ENCODE results near the gene PNPLA3.

Gene PNPLA3

DNA sequence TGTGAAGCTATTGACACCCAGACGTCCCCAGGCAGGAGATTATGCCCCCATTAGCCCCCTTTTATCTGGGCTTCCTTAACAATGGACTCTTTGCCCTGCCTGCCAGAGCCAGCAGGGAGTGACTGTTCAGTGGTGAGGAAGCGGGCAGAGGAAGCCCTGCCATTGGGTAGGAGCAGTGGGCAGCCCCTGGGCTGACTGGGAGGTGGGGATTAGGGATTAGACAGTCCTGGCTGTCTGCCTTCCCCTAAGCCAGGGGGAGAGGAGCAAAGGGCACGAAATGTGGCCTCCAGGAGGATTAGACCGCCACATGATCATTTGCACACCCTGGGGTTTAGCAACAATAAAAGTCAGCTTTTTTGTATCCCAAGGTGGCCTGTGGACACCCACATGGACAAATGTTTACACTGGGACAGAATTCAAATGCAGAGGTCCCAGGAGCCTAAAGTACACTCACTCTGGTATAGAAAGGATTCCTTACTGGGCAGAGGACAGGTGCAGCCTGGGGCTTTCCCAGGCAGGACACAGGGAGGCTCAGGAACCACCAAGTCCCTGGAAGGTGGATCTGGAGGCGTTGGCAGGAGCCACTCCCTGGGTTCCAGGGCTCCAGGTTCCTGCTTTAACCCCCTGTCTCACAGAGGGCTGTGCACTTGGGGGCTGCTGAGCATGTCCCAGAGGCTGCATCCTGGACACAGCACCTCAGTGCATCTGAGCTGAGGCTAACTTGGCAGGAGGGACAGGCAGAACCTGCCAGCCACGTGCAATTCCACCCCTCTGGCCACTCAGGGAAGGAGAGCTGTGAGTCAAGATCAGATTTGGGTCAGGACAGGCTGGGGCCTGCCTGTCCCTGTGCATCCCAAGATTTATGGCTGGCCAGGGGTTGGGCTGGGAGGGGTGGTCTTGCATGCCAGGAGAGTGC, 2.1 kb downstream of the PNPLA3 start:
- DNase-seq, result no peak

GRCh38 chr22:43926349-43926710, 2.7 kb downstream of the PNPLA3 start:
- no peak for DNase-seq

GRCh38 chr22:43928468-43928867, 4.9 kb downstream of the PNPLA3 start:
- no peak for DNase-seq

- DNase-seq, result no peak
Measured at GRCh38 chr22:43928908-43929307, 5.3 kb downstream of the PNPLA3 start.

DNA sequence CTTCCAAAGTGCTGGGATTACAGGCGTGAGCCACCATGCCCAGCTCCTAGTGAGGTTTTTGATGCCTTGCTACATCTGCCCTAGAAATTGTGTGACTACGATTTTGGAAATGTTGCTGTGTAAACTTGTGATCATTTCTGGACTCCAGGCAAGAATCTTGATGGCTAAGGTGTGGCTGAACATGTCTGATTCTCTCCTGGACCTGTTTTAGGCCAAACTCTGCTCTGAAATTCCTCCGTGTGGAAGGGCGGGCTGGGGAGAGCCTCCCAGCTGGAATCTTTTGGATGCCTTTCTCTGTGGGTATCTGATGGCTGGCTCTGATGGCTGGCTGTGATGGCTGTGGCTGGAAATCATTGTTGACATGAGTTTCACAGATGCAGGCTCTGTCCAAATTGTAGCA, 8.2 kb downstream of the PNPLA3 start:
- no peak for DNase-seq

GRCh38 chr22:43941449-43941848, 17.8 kb downstream of the PNPLA3 start:
- no peak for DNase-seq

DNA sequence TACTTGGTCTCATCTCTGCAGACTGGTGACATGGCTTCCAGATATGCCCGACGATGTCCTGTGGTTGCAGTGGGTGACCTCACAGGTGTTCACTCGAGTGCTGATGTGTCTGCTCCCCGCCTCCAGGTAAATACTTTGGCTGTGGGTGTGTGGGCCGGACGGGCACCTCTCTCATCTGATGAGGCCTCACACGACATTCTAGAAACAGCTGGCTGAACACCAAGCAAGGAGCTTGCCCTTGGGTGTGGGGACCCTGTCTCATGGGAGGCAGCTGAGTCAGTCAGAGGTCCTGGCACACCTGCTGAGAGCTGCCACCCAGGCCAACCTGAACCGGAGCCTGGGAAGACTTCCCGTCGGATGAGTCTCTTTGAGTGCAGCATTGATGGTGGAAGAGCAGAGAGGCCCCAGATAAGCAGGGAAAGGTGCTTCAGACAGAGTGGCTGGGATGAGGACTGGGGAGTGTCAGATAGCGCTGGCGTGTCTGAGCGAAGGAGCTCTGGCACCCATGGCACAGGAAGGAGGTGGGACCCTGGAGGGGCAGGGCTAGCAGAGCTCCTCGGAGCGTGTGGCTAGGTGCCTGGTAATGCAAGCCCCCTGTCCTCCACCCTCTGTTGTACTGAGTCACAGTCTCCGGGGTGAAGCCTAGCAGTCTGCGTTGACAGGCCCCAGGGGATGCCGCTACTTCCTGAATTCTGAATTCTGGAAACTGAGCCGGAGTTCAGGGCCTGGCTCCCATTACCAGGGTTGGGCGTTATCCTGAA, 21.2 kb downstream of the PNPLA3 start:
- DNase-seq, result no peak

DNA sequence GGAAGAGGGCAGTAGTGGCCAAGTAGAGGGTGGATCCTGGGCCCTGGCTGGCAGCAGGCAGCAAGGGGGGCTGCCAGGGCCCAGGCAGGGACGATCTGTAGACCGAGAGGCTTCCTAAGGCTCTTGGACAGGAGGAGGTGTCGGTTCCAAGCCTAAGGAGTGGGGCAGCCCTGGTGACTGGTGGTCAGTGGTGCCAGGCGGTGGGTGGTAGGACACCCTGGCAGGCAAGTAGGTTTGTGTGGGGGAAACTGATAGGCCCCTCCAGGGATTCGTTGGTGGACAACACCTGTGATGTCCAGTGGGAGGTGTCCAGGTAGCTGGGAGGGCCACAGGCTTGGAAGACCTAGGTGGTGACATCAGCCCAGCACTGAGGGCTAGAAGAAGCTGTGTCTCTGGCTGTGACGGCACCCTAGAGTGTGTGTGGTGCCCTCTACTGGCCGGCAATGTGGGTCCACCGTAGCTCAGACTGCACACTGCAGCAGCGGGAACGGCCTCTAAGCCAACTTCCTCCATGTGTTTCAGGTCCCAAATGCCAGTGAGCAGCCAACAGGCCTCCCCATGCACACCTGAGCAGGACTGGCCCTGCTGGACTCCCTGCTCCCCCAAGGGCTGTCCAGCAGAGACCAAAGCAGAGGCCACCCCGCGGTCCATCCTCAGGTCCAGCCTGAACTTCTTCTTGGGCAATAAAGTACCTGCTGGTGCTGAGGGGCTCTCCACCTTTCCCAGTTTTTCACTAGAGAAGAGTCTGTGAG, 22.2 kb downstream of the PNPLA3 start:
- peak; percentile 52 for DNase-seq

DNA sequence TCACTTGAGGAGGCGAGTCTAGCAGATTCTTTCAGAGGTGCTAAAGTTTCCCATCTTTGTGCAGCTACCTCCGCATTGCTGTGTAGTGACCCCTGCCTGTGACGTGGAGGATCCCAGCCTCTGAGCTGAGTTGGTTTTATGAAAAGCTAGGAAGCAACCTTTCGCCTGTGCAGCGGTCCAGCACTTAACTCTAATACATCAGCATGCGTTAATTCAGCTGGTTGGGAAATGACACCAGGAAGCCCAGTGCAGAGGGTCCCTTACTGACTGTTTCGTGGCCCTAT, 22.7 kb downstream of the PNPLA3 start:
- DNase-seq, result no peak

GRCh38 chr22:43948836-43949406, 25.3 kb downstream of the PNPLA3 start:
- DNase-seq, result no peak

GRCh38 chr22:43951391-43951790, 27.8 kb downstream of the PNPLA3 start:
- DNase-seq, result no peak

GRCh38 chr22:43951966-43952365, 28.4 kb downstream of the PNPLA3 start:
- no peak for DNase-seq

DNA sequence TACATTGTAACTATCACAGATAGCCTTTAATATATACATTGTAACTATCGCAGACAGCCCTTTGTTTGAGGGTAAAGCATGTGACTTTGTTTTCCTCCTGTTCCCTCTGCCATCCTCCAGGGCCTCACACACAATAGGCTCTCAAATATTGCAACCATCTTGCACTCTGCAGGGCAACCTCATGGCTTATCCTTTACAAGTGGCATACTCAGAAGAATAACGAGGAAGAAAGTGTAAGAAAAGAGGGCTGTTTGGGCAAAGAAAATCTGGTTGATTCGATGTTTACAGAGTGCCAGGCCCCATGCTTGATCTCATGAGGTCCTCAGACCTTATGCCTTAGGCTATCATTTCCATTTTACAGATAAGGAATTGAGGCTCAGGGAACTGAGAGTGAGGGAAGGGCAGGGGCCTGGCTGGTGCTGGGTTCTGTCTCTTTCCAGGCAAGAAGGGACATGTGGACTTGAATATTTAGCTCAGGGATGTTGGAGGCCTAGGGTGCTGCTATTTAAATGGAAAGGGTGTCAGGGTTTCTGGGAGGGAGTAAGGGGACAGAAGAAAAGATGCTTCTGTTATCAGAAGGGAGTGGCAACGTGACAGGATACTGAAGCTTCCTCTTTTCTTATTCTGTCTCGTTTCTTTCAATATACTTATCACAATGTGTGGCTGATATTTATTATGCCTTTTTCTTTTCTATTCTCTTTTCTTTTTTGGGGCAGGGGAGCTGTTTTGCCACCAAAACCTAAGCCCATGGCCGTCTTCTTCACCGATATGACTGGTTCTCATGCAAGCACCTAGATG, 30.6 kb downstream of the PNPLA3 start:
- DNase-seq, result no peak

DNA sequence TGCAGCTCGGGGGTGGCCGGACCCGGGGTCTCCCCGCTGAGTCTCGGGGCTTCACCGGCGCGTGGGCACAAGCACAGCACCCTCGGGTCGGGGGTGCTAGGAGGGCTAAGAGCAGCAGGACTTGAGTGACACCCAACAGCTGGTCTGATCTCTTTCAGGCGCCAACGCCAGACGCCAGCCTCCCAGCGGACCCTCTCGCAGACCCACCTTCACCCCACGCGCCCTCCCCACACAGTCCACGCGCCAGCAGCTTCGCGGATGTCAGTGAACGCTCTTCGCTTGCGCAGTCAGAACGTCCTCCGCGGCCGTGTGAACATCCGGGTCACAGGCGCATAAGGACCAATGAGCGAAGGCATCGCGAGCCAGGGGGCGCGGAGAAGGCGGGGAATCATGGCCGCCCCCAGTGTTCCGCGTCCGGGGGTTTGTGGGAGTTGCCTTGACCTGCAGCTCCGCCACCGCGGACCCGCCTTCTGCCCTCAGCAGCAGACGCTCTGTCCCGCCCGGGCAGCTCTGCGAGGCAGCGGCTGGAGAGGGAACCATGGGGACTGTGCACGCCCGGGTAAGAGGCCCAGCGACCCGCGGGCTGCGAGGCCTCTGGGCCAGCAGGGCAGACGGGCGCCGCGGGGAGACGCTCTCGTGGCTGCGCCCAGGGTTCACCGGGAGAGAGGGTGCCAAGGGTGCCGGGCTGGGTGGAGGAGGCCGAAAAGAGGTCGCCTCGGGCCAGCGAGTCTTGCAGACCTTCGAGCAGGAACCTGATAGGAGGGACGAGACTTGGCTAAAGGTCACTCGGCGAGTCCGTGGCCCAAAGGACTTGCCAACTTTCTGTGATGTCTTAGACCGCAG, 31.7 kb downstream of the PNPLA3 start, which contains the start of gene SAMM50:
Gene SAMM50 (plus strand): TSS at position 403 of the 843 bp plus-strand sequence. CDS start 136 bp downstream, at position 539.
- DNase-seq, result peak; percentile 85

- DNase-seq, result no peak
Measured at GRCh38 chr22:43955883-43956782, 32.5 kb downstream of the PNPLA3 start.

DNA sequence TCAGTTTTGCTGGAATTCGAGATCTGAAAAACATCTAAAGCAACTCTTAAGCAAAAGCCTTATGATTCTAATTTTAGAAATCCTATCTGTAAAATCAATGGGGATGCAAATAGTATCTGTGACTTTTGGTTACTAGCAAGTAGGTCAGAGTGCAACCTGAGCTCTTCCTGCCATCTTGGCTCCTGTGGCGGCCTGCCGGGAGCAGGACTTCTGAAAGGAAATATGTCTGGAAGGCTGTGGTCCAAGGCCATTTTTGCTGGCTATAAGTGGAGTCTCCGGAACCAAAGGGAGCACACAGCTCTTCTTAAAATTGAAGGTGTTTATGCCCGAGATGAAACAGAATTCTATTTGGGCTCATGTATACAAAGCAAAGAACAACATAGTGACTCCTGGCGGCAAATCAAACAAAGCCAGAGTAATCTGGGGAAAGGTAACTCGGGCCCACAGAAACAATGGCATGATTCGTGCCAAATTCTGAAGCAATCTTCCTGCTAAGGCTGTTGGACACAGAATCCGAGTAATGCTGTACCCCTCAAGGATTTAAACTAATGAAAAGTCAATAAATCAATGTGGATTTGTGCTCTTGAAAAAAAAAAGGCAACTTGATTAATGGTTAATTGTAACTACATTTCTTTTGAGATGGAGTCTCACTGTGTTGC, 33.3 kb downstream of the PNPLA3 start:
- no peak for DNase-seq

GRCh38 chr22:43957871-43958270, 34.3 kb downstream of the PNPLA3 start:
- no peak for DNase-seq

- DNase-seq, result no peak
Measured at GRCh38 chr22:43964314-43964857, 40.8 kb downstream of the PNPLA3 start.

DNA sequence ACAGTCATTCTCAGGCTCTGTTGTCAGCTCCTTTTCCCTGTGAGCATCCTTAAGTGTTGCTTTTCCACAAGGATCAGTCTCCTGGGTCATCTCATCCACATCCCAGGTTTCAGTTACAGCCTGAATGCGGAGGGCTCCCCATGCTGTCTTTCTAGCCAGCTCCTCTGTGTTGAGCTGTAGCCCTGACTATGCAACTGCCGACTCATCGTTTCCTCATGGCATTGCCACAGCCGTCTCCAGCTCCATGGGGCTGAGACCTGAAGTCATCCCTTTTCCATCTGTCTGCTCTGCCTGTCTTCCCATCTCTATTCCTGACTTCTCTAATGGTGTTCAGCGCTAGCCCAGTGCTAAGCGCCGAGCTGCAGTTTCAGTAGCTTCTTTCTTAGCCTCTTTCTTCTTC, 43.5 kb downstream of the PNPLA3 start:
- DNase-seq, result no peak

Measured in T-helper 9 cell (primary cell).